ENCODE results near the gene AGPAT4.

AGPAT4 gene

DNA sequence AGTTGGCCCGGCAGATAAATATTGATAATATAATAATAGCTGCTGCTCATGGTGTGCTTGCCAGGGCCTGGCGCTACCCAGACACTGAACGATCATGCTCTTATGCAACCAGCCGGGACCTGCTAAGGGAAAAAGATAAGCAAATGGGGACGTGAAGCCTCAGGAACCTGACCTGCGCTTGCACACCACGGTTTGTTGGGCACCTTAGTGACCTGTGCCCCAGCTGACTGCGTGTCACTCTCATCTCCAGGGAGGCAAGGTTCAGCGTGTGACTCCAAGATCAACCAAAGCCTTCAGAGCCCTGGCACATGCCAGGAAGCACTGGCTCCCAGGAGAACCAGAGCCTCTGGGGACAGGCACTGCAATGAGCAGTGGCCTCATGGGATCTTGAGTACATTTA lies 111.1 kb downstream of the AGPAT4 start:
- TF ChIP-seq, protein P1, sequence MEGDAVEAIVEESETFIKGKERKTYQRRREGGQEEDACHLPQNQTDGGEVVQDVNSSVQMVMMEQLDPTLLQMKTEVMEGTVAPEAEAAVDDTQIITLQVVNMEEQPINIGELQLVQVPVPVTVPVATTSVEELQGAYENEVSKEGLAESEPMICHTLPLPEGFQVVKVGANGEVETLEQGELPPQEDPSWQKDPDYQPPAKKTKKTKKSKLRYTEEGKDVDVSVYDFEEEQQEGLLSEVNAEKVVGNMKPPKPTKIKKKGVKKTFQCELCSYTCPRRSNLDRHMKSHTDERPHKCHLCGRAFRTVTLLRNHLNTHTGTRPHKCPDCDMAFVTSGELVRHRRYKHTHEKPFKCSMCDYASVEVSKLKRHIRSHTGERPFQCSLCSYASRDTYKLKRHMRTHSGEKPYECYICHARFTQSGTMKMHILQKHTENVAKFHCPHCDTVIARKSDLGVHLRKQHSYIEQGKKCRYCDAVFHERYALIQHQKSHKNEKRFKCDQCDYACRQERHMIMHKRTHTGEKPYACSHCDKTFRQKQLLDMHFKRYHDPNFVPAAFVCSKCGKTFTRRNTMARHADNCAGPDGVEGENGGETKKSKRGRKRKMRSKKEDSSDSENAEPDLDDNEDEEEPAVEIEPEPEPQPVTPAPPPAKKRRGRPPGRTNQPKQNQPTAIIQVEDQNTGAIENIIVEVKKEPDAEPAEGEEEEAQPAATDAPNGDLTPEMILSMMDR (IDR thresholded peaks at IDR 0.05; ENCODE audit: borderline replicate concordance, insufficient read depth, low read depth, low read length), result no peak
- H3K4me3 ChIP-seq (ENCODE audit: low read depth, low read length), result no peak overlapping the region

DNA sequence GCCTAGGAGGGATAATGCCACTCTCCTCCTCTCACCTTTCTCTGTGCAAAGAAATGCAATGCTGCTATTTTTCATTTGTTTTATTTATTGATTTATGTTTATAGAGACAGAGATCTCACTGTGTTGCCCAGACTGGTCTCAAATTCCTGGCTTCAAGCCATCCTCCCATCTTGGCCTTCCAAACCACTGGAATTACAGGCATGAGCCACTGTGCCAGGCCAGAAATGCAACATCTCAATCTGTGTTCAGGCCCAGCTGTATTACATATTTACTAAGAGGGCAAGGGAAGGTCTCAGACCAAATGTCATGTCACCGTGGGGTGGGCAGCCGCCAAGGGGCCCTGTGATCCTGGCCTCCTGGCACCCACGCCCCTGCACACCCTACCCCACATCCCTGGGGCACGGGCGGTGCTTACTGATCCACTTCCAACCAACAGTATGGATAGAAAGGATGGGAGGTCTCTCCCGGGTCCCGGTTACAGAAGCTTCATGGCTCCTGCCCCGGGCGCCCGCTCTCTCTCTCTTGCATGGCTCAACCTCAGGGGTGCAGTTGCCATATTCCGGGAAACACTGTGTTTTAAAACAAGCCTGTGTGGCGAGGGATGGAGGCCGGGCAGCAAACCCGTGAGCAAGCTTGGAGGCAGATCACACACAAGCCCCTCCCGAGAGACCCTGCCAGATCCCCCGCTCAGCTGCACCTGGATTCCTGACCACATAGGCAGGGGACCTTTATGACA lies 111.8 kb downstream of the AGPAT4 start:
- H3K4me3 ChIP-seq (ENCODE audit: low read depth, low read length), result no peak overlapping the region
- TF ChIP-seq, protein P1 (IDR thresholded peaks at IDR 0.05; ENCODE audit: borderline replicate concordance, insufficient read depth, low read depth, low read length), result no peak

DNA sequence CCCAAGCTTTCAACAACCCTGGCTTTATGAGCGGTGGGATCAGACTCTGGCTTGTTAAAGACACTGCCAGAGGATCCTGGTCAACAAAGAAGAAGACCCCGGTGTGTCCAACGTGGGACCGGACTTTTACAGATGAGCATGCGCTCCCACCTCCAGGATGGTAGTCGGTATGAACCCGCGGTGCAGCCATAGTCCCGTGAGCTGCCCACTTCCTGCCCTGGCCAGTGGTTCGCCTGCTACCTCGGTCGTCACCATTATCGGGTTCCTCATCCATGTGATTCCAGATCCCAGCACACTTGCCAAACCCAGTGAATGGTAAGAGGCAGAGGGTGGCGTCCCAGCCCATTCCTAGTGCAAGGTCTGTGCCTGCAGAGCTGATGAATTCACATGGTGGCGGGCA lies 112.7 kb downstream of the AGPAT4 start:
- TF ChIP-seq, protein P1 (IDR thresholded peaks at IDR 0.05; ENCODE audit: borderline replicate concordance, insufficient read depth, low read depth, low read length), result no peak
- no peak overlapping the region for H3K4me3 ChIP-seq (ENCODE audit: low read depth, low read length)

DNA sequence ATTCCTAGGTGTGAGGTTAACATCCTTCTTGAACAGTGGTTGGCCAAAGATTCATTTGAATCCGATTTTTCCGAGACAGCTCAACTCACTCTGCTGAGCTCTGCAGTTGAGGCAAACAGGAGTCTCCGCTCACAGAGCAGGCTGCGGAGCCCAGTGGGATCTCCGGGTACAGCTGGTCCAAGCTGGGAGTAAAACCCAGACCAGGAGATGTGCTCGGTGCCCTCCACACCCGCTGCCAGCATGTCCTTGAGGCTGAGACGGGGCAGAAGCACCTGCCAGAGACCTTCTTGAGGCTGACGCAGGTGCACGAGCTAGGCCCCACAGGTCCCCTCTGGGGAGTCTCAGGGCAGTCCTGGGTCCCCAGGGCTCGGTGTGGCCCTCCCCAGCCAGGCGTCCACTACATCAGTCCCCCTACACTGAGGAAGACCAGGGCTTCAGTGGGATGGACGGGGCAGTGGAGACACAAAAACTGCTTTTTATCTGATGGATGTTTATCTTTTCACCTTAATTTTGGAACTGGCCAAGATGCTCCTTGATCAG lies 119.0 kb downstream of the AGPAT4 start:
- no peak overlapping the region for H3K4me3 ChIP-seq (ENCODE audit: low read depth, low read length)
- TF ChIP-seq, protein P1 (IDR thresholded peaks at IDR 0.05; ENCODE audit: borderline replicate concordance, insufficient read depth, low read depth, low read length), result no peak

DNA sequence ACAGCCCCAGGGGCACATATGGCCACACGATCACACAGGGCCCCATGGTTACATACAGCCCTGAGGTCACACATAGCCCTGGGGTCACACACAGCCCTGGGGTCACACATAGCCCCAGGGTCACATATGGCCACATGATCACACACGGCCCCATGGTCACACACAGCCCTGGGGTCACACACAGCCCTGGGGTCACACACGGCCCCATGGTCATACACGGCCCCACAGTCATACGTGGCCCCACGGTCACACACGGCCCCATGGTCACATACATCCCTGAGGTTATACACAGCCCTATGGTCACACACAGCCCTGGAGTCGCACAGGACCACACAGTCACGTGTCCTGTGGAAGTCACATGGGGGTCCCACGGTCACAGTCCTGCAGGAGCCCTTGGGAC lies 120.1 kb downstream of the AGPAT4 start:
- TF ChIP-seq, protein P1 (IDR thresholded peaks at IDR 0.05; ENCODE audit: borderline replicate concordance, insufficient read depth, low read depth, low read length), result no peak
- H3K4me3 ChIP-seq (ENCODE audit: low read depth, low read length), result no peak overlapping the region

DNA sequence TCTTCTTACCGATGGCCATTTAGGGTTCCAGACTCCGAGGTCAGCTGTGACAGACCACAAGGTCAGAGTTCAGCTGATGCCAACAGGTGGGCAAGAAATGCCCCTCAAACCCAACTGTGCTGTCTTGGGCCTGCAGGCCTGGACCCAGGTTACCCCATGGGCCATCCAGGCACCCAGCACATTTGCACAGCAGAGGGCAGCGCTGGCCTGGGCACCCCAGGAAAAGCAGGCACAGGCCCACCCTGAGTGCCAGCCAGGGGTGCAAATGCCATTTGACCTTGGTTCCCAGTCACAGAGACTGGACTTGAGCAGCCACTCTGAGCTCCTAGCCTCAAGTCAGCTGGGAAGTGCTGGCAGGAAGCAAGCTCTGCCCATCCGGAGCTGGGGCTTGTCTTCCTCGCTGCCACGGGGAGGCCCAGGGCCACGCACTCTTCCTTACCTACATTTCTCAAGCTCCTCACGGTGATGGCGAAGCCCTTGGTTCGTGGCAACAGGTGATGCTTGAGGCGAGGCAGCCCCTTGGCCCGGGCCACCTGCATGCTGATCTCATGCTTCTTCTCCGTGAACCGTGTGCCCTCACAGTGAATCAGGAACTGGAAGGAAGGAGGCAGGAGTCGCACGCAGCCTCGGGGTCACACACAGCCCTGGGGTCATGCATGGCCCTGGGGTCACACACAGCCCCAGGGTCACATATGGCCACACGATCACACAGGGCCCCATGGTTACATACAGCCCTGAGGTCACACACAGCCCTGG lies 120.8 kb downstream of the AGPAT4 start:
- H3K4me3 ChIP-seq (ENCODE audit: low read depth, low read length), result no peak overlapping the region
- TF ChIP-seq, protein P1 (IDR thresholded peaks at IDR 0.05; ENCODE audit: borderline replicate concordance, insufficient read depth, low read depth, low read length), result peak; percentile 45; the same call in 1 of the 2 replicates

All from GM12875 (cell line).